NCI-H2107 (cell line): ENCODE results near the gene B4GALNT3.
"Not testable (repeated sequence)": the region's sequence is repeated elsewhere in the genome, so short reads cannot be mapped to it uniquely, and the experiment has no call there.

Experiments
- DNase-seq: peaks from one replicate; lab custom pipeline; 2025; lab: John Stamatoyannopoulos, UW

B4GALNT3 gene

GRCh38 chr12:575948-576614 lies 116.3 kb downstream of the B4GALNT3 start:
- DNase-seq: peak; percentile 82

GRCh38 chr12:576615-577110 lies 116.9 kb downstream of the B4GALNT3 start:
- DNase-seq: no peak

- DNase-seq: not testable (repeated sequence)
Measured at GRCh38 chr12:577994-578747, 118.4 kb downstream of the B4GALNT3 start.

- DNase-seq: no peak
Measured at GRCh38 chr12:578748-579419, 119.1 kb downstream of the B4GALNT3 start.

- DNase-seq: no peak
Measured at GRCh38 chr12:579420-580110, 119.8 kb downstream of the B4GALNT3 start.

- no peak for DNase-seq
Measured at GRCh38 chr12:580813-581212, 121.1 kb downstream of the B4GALNT3 start.

- DNase-seq: no peak
Measured at GRCh38 chr12:581321-581720, 121.6 kb downstream of the B4GALNT3 start.

GRCh38 chr12:581746-582145 lies 122.0 kb downstream of the B4GALNT3 start:
- no peak for DNase-seq

- no peak for DNase-seq
Measured at GRCh38 chr12:583251-583869, 123.6 kb downstream of the B4GALNT3 start.

GRCh38 chr12:585062-586061 lies 125.6 kb downstream of the B4GALNT3 start:
- DNase-seq: no peak

GRCh38 chr12:586318-587071 lies 126.8 kb downstream of the B4GALNT3 start:
- DNase-seq: no peak

GRCh38 chr12:587132-588023 lies 127.6 kb downstream of the B4GALNT3 start:
- no peak for DNase-seq

- no peak for DNase-seq
Measured at GRCh38 chr12:588024-588322, 128.2 kb downstream of the B4GALNT3 start.

- DNase-seq: no peak
Measured at GRCh38 chr12:588646-589045, 128.9 kb downstream of the B4GALNT3 start.

- no peak for DNase-seq
Measured at GRCh38 chr12:590206-590750, 130.5 kb downstream of the B4GALNT3 start.

- no peak for DNase-seq
Measured at GRCh38 chr12:591167-592023, 131.7 kb downstream of the B4GALNT3 start.

GRCh38 chr12:592024-592505 lies 132.3 kb downstream of the B4GALNT3 start:
- no peak for DNase-seq
